GM12874 (cell line): ENCODE data around the gene NTRK2.

ENCODE experiments used
- CTCF ChIP-seq: IDR thresholded peaks from 2 replicates; pipeline ENCODE4 v1.5.1; 2011; ENCODE audit warnings: low read depth, mild to moderate bottlenecking, control low read depth, low read length, moderate library complexity; ENCODE audit not compliant: insufficient read depth

Gene NTRK2

GRCh38 chr9:84758817-84759216, 89.3 kb downstream of the NTRK2 start:
- TF ChIP-seq CTCF = no peak

GRCh38 chr9:84759300-84759750, 89.8 kb downstream of the NTRK2 start:
- TF ChIP-seq CTCF = no peak

GRCh38 chr9:84759804-84760203, 90.3 kb downstream of the NTRK2 start:
- no peak for TF ChIP-seq CTCF

- TF ChIP-seq CTCF = no peak
Observed at GRCh38 chr9:84761137-84761808, 91.7 kb downstream of the NTRK2 start.

GRCh38 chr9:84772511-84772910, 103.0 kb downstream of the NTRK2 start:
- TF ChIP-seq CTCF = no peak

- TF ChIP-seq CTCF = no peak
Observed at GRCh38 chr9:84773022-84773421, 103.5 kb downstream of the NTRK2 start.

GRCh38 chr9:84775056-84775643, 105.6 kb downstream of the NTRK2 start:
- no peak for TF ChIP-seq CTCF
